Caco-2 (cell line): ENCODE measurements around the gene MUC2. TPM values are rescaled to one million over a fixed set of nuclear protein-coding genes. Genes with fewer than 3 reads are reported as not detected.

Experiments used
- BruUV-seq: library from RNA; stranded (reverse); fragments of 400-500 nt; replicated peaks from 2 replicates; lab custom pipeline; 2021; lab: Mats Ljungman, UMichigan
- CTCF ChIA-PET: fragments of 300-600 bp; sonication (Branson Sonifier 250); formaldehyde crosslinking; loops from one replicate; lab custom pipeline; 2022; ENCODE audit warnings: antibody characterized with exemption; lab: Charles Lee
- POLR2A ChIA-PET: fragments of 300-600 bp; sonication (Branson Sonifier 250); formaldehyde crosslinking; loops from one replicate; lab custom pipeline; 2022; ENCODE audit warnings: antibody characterized with exemption; lab: Charles Lee
- DNase-seq, 2 experiments: peaks; one replicate each; pipeline versions ENCODE4 v3.0.0 to v3.0.0-alpha.2; 2020 to 2022
- H3K27me3 ChIP-seq: replicated peaks from 2 replicates; pipeline ENCODE4 v1.6.0; 2011; ENCODE audit warnings: low read length; ENCODE audit not compliant: control insufficient read depth, insufficient read depth
- H3K36me3 ChIP-seq: 2 replicates; pipeline ENCODE4 v1.5.1; 2011; ENCODE audit warnings: low read length; ENCODE audit not compliant: control insufficient read depth, insufficient read depth
- H3K4me1 ChIP-seq: fragments of 250-450 bp; sonication (Bioruptor Pico); 2 replicates; pipeline ENCODE4 v1.5.1; 2020; ENCODE audit warnings: mild to moderate bottlenecking
- H3K4me3 ChIP-seq: 2 replicates; pipeline ENCODE4 v1.5.1; 2011; ENCODE audit warnings: low read depth, mild to moderate bottlenecking, control low read depth, low read length
- H3K9me3 ChIP-seq: fragments of 250-450 bp; sonication (Bioruptor Pico); 2 replicates; pipeline ENCODE4 v1.5.1; 2020; ENCODE audit warnings: mild to moderate bottlenecking, moderate library complexity
- H3K27ac Mint-ChIP-seq: one replicate; pipeline ENCODE4 v1.8.0; 2022; ENCODE audit warnings: mixed read lengths; ENCODE audit not compliant: unreplicated experiment
- H3K27me3 Mint-ChIP-seq: one replicate; pipeline ENCODE4 v1.8.0; 2022; ENCODE audit warnings: mixed read lengths; ENCODE audit not compliant: insufficient read depth, unreplicated experiment
- H3K36me3 Mint-ChIP-seq: one replicate; pipeline ENCODE4 v1.8.0; 2022; ENCODE audit warnings: mild to moderate bottlenecking, mixed read lengths; ENCODE audit not compliant: insufficient read depth, unreplicated experiment
- H3K4me1 Mint-ChIP-seq: one replicate; pipeline ENCODE4 v1.8.0; 2022; ENCODE audit warnings: low read depth, mixed read lengths; ENCODE audit not compliant: unreplicated experiment
- H3K4me3 Mint-ChIP-seq: one replicate; pipeline ENCODE4 v1.8.0; 2022; ENCODE audit warnings: mild to moderate bottlenecking, moderate library complexity, mixed read lengths; ENCODE audit not compliant: unreplicated experiment
- H3K9me3 Mint-ChIP-seq: one replicate; pipeline ENCODE4 v1.8.0; 2022; ENCODE audit warnings: mixed read lengths; ENCODE audit not compliant: unreplicated experiment
- intact Hi-C: fragments of 100-400 bp; cut with micrococcal nuclease; formaldehyde crosslinking; loops from one replicate; pipeline ENCODE4 v1.10.0; 2022; ENCODE audit not compliant: unreplicated experiment
- total RNA-seq: library from RNA; stranded (reverse); gene quantifications from 2 replicates; pipeline ENCODE4 v1.2.3, GENCODE V29; 2022
- TF ChIP-seq, protein P1 (sequence below), 2 experiments: fragments of 200-600 bp in 1 of 2; IDR thresholded peaks; 1 replicate in 1 of 2; 2 replicates in 1 of 2; pipeline versions ENCODE4 v1.5.1 to v1.8.0; 2011 to 2022; ENCODE audit warnings: antibody characterized with exemption in 1 of 2, control low read depth in 1 of 2, inconsistent platforms in 1 of 2, low read depth in 1 of 2, low read length in 1 of 2, mild to moderate bottlenecking in 1 of 2, moderate library complexity in 1 of 2; ENCODE audit not compliant: insufficient read depth in 1 of 2, severe bottlenecking in 1 of 2, unreplicated experiment in 1 of 2

The MUC2 gene
- total RNA-seq, 1 experiment from 2014 or later, result 0.05 TPM

DNA sequence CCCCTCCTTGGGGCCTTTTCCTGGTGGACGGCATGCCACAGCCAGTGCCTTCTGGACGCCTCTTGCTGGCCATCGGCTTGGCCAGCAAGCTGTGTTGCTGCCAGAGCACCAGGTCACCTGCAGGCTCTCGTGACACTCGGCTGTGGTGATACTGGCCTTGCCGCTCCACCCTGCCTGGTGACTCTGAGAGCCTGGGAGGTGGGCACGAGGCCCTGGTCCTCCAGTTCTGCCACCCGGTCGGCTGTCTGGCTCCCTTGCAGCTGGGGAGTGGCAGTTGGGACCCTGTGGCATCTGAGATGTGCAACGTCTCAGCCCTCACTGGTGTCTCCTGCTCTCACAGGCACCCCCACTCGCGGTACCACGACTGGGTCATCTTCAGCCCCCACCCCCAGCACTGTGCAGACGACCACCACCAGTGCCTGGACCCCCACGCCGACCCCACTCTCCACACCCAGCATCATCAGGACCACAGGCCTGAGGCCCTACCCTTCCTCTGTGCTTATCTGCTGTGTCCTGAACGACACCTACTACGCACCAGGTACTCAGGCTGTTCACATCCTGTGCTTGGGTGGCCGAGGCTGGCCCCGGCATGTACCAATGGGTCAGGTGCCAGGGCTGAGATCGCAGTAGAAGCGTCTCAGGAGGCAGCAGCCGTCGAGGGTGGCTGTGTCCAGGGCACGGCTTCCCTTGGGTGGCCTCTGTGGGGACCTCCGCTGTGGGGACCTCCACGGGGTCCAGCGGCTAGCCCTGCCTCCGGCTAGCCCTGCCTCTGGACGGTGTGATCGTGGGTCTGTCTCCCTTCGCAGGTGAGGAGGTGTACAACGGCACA is 26.0 kb downstream of the MUC2 start:
- Mint-ChIP-seq H3K4me1 (no peaks in the 10 kb centered on the region), H3K9me3 (no peaks in the 10 kb centered on the region), H3K4me3 (no peak overlapping the region), H3K27ac (no peak overlapping the region), H3K27me3 (no peaks in the 10 kb centered on the region), H3K36me3 (peaks cover 10% of the 10 kb centered on the region)
- intact Hi-C loops, result no loop called here
- Histone ChIP-seq H3K36me3 (no peaks in the 10 kb centered on the region), H3K4me1 (no peaks in the 10 kb centered on the region), H3K27me3 (no peaks in the 10 kb centered on the region), H3K4me3 (no peak overlapping the region), H3K9me3 (peaks cover 9% of the 10 kb centered on the region; the same call in 1 of the 2 replicates)
- ChIA-PET POLR2A (no interaction called here), CTCF (interaction anchor here (0.5 to 0.6 kb wide), 2 partner anchors 248 to 314 kb away, joined by 4 read pairs; no protein-coding TSS in a partner anchor)
- TF ChIP-seq, protein P1, sequence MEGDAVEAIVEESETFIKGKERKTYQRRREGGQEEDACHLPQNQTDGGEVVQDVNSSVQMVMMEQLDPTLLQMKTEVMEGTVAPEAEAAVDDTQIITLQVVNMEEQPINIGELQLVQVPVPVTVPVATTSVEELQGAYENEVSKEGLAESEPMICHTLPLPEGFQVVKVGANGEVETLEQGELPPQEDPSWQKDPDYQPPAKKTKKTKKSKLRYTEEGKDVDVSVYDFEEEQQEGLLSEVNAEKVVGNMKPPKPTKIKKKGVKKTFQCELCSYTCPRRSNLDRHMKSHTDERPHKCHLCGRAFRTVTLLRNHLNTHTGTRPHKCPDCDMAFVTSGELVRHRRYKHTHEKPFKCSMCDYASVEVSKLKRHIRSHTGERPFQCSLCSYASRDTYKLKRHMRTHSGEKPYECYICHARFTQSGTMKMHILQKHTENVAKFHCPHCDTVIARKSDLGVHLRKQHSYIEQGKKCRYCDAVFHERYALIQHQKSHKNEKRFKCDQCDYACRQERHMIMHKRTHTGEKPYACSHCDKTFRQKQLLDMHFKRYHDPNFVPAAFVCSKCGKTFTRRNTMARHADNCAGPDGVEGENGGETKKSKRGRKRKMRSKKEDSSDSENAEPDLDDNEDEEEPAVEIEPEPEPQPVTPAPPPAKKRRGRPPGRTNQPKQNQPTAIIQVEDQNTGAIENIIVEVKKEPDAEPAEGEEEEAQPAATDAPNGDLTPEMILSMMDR (IDR thresholded peaks at IDR 0.05; ENCODE audit: insufficient read depth in 1 of 2, low read depth in 1 of 2, low read length in 1 of 2, severe bottlenecking in 1 of 2, unreplicated experiment in 1 of 2), result no peak
- no peak for DNase-seq
- no TSS peak for BruUV-seq

DNA sequence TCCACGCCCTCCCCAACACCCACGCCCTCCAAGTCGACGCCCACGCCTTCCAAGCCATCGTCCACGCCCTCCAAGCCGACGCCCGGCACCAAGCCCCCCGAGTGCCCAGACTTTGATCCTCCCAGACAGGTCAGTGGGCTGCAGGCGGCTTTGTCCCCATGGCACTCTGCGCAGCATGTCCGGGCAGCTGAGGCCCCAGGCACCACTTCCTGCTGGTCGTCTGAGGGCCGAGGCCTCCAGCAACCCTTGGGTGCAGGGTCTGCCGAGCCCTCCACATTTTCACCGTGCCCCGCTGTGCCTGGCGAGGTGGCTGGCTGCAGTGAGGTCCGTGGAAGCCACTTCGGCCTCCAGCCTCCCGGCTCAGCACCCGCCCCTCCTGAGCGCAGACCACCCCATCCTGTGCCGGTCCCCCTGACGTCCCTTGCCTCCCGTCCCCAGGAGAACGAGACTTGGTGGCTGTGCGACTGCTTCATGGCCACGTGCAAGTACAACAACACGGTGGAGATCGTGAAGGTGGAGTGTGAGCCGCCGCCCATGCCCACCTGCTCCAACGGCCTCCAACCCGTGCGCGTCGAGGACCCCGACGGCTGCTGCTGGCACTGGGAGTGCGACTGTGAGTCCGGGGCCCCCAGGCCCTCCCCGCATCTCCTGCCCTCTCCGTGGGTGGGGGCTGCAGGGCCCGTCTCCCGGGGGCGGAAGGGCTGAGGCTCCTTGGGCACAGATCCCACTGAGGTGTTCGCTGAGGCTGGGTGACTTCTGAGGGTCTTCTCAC is 26.8 kb downstream of the MUC2 start:
- H3K27me3 ChIP-seq, result no peaks in the 10 kb centered on the region
- Mint-ChIP-seq H3K9me3 (no peaks in the 10 kb centered on the region), H3K27me3 (no peaks in the 10 kb centered on the region), H3K4me3 (no peak overlapping the region), H3K27ac (no peak overlapping the region), H3K36me3 (peaks cover 10% of the 10 kb centered on the region), H3K4me1 (no peaks in the 10 kb centered on the region)
- POLR2A ChIA-PET, result no interaction called here
- H3K4me1 ChIP-seq, result no peaks in the 10 kb centered on the region
- TF ChIP-seq, protein P1 (IDR thresholded peaks at IDR 0.05; ENCODE audit: insufficient read depth in 1 of 2, low read depth in 1 of 2, low read length in 1 of 2, severe bottlenecking in 1 of 2, unreplicated experiment in 1 of 2), result no peak
- H3K36me3 ChIP-seq, result no peaks in the 10 kb centered on the region
- intact Hi-C loops, result no loop called here
- DNase-seq, result no peak
- BruUV-seq, result no TSS peak
- H3K4me3 ChIP-seq, result no peak overlapping the region
- peaks cover 9% of the 10 kb centered on the region; the same call in 1 of the 2 replicates for H3K9me3 ChIP-seq
- CTCF ChIA-PET, result no interaction called here

DNA sequence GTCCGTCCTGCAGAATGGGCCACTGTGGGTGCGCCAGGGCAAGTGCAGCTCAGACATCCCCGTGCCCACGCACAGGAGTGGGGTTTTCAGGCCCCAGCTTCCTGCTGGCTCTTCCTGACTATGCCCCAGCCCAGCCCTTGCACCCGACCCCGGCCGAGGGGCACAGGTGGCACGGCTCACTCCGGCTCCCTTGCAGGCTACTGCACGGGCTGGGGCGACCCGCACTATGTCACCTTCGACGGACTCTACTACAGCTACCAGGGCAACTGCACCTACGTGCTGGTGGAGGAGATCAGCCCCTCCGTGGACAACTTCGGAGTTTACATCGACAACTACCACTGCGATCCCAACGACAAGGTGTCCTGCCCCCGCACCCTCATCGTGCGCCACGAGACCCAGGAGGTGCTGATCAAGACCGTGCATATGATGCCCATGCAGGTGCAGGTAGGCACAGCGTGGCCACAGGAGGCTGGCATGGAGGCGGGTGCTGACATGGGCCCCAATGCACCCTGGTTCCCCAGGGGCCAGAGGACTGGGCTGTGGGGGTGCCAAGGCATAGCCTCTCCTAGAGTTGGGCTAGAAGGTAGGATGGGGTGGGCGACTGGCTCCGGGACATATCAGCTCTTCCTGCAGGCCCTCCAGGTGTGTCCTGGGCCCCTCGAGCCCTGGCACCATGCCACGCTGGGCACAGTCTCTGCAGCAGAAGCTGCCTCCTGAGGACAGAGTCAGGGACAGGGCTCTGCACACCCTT is 27.7 kb downstream of the MUC2 start:
- ChIA-PET POLR2A (no interaction called here), CTCF (no interaction called here)
- Mint-ChIP-seq H3K36me3 (peaks cover 10% of the 10 kb centered on the region), H3K27me3 (no peaks in the 10 kb centered on the region), H3K4me3 (no peak overlapping the region), H3K4me1 (no peaks in the 10 kb centered on the region), H3K27ac (no peak overlapping the region), H3K9me3 (no peaks in the 10 kb centered on the region)
- no peak for DNase-seq
- no TSS peak for BruUV-seq
- H3K4me1 ChIP-seq, result no peaks in the 10 kb centered on the region
- H3K9me3 ChIP-seq, result peaks cover 9% of the 10 kb centered on the region; the same call in 1 of the 2 replicates
- H3K27me3 ChIP-seq, result no peaks in the 10 kb centered on the region; the same call in 1 of the 2 replicates
- TF ChIP-seq, protein P1 (IDR thresholded peaks at IDR 0.05; ENCODE audit: insufficient read depth in 1 of 2, low read depth in 1 of 2, low read length in 1 of 2, severe bottlenecking in 1 of 2, unreplicated experiment in 1 of 2), result no peak
- intact Hi-C loops, result no loop called here
- no peaks in the 10 kb centered on the region for H3K36me3 ChIP-seq
- H3K4me3 ChIP-seq, result no peak overlapping the region
